Astrocyte (in vitro differentiated cells and primary cell): ENCODE measurements around the gene PLEKHG1.

Experiments used
- CTCF ChIP-seq: IDR thresholded peaks from 2 replicates; pipeline ENCODE4 v1.5.1; 2011; ENCODE audit warnings: low read depth, mild to moderate bottlenecking, inconsistent platforms, low read length, moderate library complexity; ENCODE audit not compliant: insufficient read depth
- EZH2 ChIP-seq: IDR thresholded peaks from 2 replicates; pipeline ENCODE4 v1.6.1; 2012; ENCODE audit warnings: mild to moderate bottlenecking, low read length, inconsistent platforms; ENCODE audit not compliant: insufficient read depth

- TF ChIP-seq CTCF (no peak), EZH2 (no peak)
Observed at GRCh38 chr6:150622476-150622875, 22.8 kb downstream of the PLEKHG1 start.
